Adipocyte (in vitro differentiated cells): ENCODE measurements around the gene FBP2.
A peak's percentile ranks its signal among the peaks of the same experiment; 100 is the strongest.

Source experiments
- DNase-seq: peaks from one replicate; pipeline ENCODE4 v3.0.0-alpha.2; 2015; ENCODE audit warnings: low read depth
- H3K27me3 ChIP-seq: replicated peaks from 2 replicates; pipeline ENCODE4 v1.7.0; 2013; ENCODE audit warnings: mild to moderate bottlenecking, low read length, moderate library complexity; ENCODE audit not compliant: control insufficient read depth, insufficient read depth
- H3K36me3 ChIP-seq: 2 replicates; pipeline ENCODE4 v1.7.0; 2013; ENCODE audit warnings: low read length, mild to moderate bottlenecking, moderate library complexity; ENCODE audit not compliant: control insufficient read depth, insufficient read depth, severe bottlenecking
- H3K4me1 ChIP-seq: 2 replicates; pipeline ENCODE4 v1.7.0; 2013; ENCODE audit warnings: mild to moderate bottlenecking, low read length, moderate library complexity; ENCODE audit not compliant: control insufficient read depth, insufficient read depth
- H3K4me3 ChIP-seq: 2 replicates; pipeline ENCODE4 v1.7.0; 2013; ENCODE audit warnings: mild to moderate bottlenecking, low read length, moderate library complexity
- H3K9ac ChIP-seq: 2 replicates; pipeline ENCODE4 v1.7.0; 2013; ENCODE audit warnings: mild to moderate bottlenecking, low read length, moderate library complexity
- H3K9me3 ChIP-seq: 2 replicates; pipeline ENCODE4 v1.7.0; 2013; ENCODE audit warnings: mild to moderate bottlenecking, low read length, moderate library complexity; ENCODE audit not compliant: control insufficient read depth

FBP2 gene

DNA sequence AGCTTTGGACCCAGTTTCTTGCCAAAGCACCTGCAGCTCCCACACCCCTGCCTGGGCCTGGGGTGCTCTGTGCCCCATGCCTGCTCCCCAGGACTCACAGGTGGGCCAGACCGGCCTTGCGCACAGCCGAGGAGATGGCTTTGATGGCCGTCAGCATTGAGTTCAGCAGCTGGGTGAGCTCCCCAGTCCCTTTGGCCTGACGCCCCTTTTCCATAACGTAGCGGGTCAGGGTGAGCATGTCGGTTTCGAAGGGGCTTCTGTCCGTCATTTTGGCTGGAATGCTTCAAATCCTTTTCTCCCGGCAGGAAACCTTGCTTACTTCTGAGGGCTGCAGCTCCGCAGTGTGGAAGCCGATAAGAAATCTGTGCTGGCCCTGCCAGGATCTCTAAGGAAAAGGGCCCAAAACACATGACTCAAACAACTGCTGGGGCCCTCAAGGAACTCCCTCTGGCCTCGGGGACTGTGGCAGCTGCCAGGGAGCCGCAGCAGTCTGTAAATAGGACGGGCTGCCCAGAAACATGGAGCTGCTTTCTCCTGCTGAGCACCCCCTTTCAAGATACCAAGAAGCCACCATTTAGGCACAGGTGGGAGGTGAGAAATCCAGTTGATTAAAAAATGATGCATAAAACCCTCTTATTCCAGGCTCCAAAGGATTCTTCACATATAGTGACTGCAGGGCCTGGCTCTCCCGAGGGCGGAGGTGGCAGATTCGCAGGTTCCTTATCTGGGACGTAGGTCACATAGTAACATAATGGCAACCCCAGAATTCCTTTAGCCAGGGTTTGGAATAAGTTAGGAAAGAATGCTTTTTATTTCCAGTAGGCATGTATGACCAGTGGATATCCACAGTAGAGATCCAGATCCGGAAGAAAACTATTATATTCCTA, at the start of gene FBP2:
Gene FBP2, minus strand, starts transcription at position 366 of the 887 bp plus-strand sequence. Its CDS starts 98 bp downstream, at position 268.
- no peak within 1 kb of the TSS for H3K4me3 ChIP-seq
- no peaks in the 10 kb centered on the region for H3K9me3 ChIP-seq
- peaks cover 16% of the 10 kb centered on the region for H3K27me3 ChIP-seq
- no peak for DNase-seq
- H3K4me1 ChIP-seq: no peaks in the 10 kb centered on the region
- no peaks in the 10 kb centered on the region for H3K36me3 ChIP-seq
- H3K9ac ChIP-seq: no peak within 1 kb of the TSS

DNA sequence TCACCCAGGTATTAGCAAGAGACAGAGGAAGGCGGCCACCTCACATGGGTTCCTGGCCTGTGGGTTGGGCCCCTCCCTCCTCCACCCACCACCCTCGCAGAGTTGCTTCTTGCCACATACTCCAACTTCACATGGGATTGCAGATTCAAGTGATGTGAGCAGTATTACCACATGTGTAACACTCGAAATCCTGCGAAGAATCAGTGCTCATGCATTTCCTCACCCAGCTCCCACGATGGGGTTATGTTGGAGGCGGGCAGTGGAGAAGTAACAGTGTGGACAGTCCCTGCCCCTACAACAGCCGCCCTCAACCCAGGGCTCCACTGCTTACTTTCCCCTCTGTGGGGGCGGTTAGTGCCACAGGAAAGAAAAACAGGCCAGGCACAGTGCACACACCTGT, 49.6 kb upstream of the FBP2 start:
- Histone ChIP-seq H3K4me1 (peaks cover 5% of the 10 kb centered on the region), H3K9ac (no peak overlapping the region), H3K36me3 (no peaks in the 10 kb centered on the region), H3K4me3 (no peak overlapping the region), H3K27me3 (peaks cover 7% of the 10 kb centered on the region), H3K9me3 (no peaks in the 10 kb centered on the region)
- DNase-seq: no peak

GRCh38 chr9:94642501-94642900, 48.9 kb upstream of the FBP2 start:
- no peak for DNase-seq
- Histone ChIP-seq H3K9me3 (no peaks in the 10 kb centered on the region), H3K9ac (no peak overlapping the region), H3K27me3 (peaks cover 7% of the 10 kb centered on the region), H3K4me1 (peaks cover 5% of the 10 kb centered on the region), H3K36me3 (no peaks in the 10 kb centered on the region), H3K4me3 (no peak overlapping the region)

DNA sequence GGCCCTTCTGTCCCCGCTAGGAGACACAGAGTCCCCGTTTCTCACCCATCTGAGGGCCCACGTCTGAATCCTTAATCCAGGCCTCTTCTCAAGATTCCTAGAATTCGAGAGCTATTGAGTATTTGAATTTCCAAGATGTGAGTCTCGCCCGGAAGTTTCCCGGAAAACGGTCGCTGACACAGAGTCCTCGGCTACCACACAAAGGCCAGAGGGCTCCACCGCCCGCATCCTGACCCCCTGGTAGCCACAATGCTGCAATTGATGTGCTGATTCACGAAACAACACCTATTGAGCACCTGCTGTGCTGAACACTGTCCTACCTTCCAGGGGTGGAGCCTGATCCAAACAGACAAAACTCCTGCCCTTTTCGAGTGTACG, 46.4 kb upstream of the FBP2 start:
- no peak for DNase-seq
- H3K27me3 ChIP-seq: peaks cover 10% of the 10 kb centered on the region
- H3K36me3 ChIP-seq: no peaks in the 10 kb centered on the region
- no peak overlapping the region for H3K9ac ChIP-seq
- H3K9me3 ChIP-seq: no peaks in the 10 kb centered on the region
- H3K4me1 ChIP-seq: peaks cover 5% of the 10 kb centered on the region
- H3K4me3 ChIP-seq: peak overlapping the region; percentile 73

GRCh38 chr9:94639061-94639998, 45.7 kb upstream of the FBP2 start, which contains the start of gene FBP1:
Gene FBP1, minus strand, starts transcription at chr9:94639518. Its CDS starts 208 bp downstream, at chr9:94639310.
- Histone ChIP-seq H3K9me3 (no peaks in the 10 kb centered on the region), H3K9ac (no peak within 1 kb of the TSS), H3K4me3 (peak within 1 kb of the TSS; percentile 73), H3K4me1 (peaks cover 5% of the 10 kb centered on the region), H3K27me3 (peaks cover 10% of the 10 kb centered on the region), H3K36me3 (no peaks in the 10 kb centered on the region)
- DNase-seq: no peak

- no peak for DNase-seq
- H3K36me3 ChIP-seq: no peaks in the 10 kb centered on the region
- no peak overlapping the region for H3K9ac ChIP-seq
- H3K27me3 ChIP-seq: peaks cover 10% of the 10 kb centered on the region
- H3K4me1 ChIP-seq: peaks cover 5% of the 10 kb centered on the region
- H3K9me3 ChIP-seq: no peaks in the 10 kb centered on the region
- H3K4me3 ChIP-seq: peak overlapping the region; percentile 73
Measured at GRCh38 chr9:94638335-94639060, 44.9 kb upstream of the FBP2 start.

- peak; percentile 57 for DNase-seq
- H3K9me3 ChIP-seq: no peaks in the 10 kb centered on the region
- H3K4me1 ChIP-seq: no peaks in the 10 kb centered on the region
- H3K4me3 ChIP-seq: no peak overlapping the region
- H3K36me3 ChIP-seq: no peaks in the 10 kb centered on the region
- peaks cover 39% of the 10 kb centered on the region for H3K27me3 ChIP-seq
- no peak overlapping the region for H3K9ac ChIP-seq
Measured at GRCh38 chr9:94632737-94633136, 39.1 kb upstream of the FBP2 start.

GRCh38 chr9:94631599-94631998, 38.0 kb upstream of the FBP2 start:
- H3K36me3 ChIP-seq: no peaks in the 10 kb centered on the region
- no peak for DNase-seq
- H3K9me3 ChIP-seq: no peaks in the 10 kb centered on the region
- no peak overlapping the region for H3K9ac ChIP-seq
- H3K27me3 ChIP-seq: peaks cover 39% of the 10 kb centered on the region
- no peak overlapping the region for H3K4me3 ChIP-seq
- no peaks in the 10 kb centered on the region for H3K4me1 ChIP-seq

DNA sequence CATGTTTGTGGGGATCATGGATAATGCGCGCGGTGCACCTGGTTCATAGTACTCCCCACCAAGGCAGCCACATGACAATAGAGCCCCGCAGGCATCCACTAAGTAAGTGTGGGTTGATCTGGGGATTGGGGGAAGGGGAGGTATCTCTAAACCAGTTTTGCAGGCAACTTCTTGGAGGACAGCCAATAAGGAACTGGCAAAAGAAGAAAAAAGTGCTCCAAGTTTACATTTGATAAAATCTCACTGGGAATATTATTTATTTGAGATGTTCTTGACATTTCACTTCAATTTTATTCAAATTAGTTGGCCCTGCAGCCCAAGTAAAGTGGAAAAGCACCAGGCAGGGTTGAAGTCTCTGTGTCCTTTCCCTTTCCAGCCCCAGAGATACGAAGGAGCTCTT, 37.2 kb upstream of the FBP2 start:
- Histone ChIP-seq H3K9me3 (no peaks in the 10 kb centered on the region), H3K9ac (no peak overlapping the region), H3K4me1 (no peaks in the 10 kb centered on the region), H3K27me3 (peaks cover 46% of the 10 kb centered on the region), H3K4me3 (no peak overlapping the region), H3K36me3 (no peaks in the 10 kb centered on the region)
- DNase-seq: no peak

DNA sequence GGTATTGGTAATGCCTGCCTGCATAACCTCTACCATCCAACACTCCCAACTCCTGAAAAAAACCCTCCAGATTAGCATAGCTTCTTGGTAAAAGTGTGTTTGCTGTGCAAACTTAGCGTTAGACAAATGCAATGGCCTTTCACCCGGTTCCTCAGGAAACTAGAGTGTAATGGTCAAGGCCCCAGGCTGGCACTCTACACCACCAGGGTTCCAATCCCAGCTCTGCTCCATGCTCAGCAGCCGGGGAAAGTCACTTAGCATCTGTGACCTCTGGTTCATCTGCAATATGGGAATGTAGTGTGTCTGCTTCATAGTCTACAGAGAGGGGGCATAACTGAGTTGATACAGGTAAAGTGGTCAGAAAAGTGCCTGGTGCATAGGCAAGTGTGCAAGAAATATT, 36.7 kb upstream of the FBP2 start:
- H3K9ac ChIP-seq: no peak overlapping the region
- H3K36me3 ChIP-seq: no peaks in the 10 kb centered on the region
- H3K27me3 ChIP-seq: peaks cover 45% of the 10 kb centered on the region
- no peak for DNase-seq
- no peak overlapping the region for H3K4me3 ChIP-seq
- no peaks in the 10 kb centered on the region for H3K4me1 ChIP-seq
- no peaks in the 10 kb centered on the region for H3K9me3 ChIP-seq
